ENCODE measurements around the gene HTR3A. TPM values are rescaled to one million over a fixed set of nuclear protein-coding genes. Genes with fewer than 3 reads are reported as not detected.
A peak's percentile ranks its signal among the peaks of the same experiment; 100 is the strongest.

Gene HTR3A
- total and polyA plus RNA-seq, 2 of the 13 experiments (the other 11 are each of a cell fraction or from before 2014, with no cell fraction given), result not detected

- no TSS peak for BruUV-seq (replicated peaks)
- H2AFZ ChIP-seq (ENCODE audit: low read length), result no peak overlapping the region
- FAIRE-seq (no peak), DNase-seq (ENCODE audit: low spot score) (no peak), ATAC-seq (no peak)
- in situ Hi-C loops (cut with HindIII; ENCODE audit: extremely low pct_ligation_motif_present, low pct_unique_long_range_greater_than_20kb), result no loop called here
- H3K4me2 ChIP-seq (ENCODE audit: low read depth, low read length), result no peak overlapping the region
- TF ChIP-seq CEBPB (IDR thresholded peaks at IDR 0.05; ENCODE audit: borderline replicate concordance, low read depth, low read length) (peak; percentile 28; the same call in 1 of the 2 replicates), GATAD2A (CRISPR knock-in tag; IDR thresholded peaks at IDR 0.05) (no peak), ZXDC (CRISPR knock-in tag; IDR thresholded peaks at IDR 0.05) (no peak)
- H3K4me3 ChIP-seq (replicated peaks in 1 of 3; ENCODE audit: insufficient read depth in 1 of 3, low read depth in 2 of 3, low read length in 3 of 3), result no peak overlapping the region
- H3K36me3 ChIP-seq (replicated peaks in 1 of 2; ENCODE audit: control insufficient read depth in 1 of 2, insufficient read depth in 2 of 2, low read length in 2 of 2), result no peaks in the 10 kb centered on the region
- H3K27me3 ChIP-seq (ENCODE audit: control insufficient read depth in 1 of 2, insufficient read depth in 2 of 2, low read length in 2 of 2), result peaks cover 3 to 22% of the 10 kb centered on the region in 2 experiments
- no peak overlapping the region for H3K27ac ChIP-seq (ENCODE audit: extremely low read length, insufficient read depth, low read length)
- H3K79me2 ChIP-seq (ENCODE audit: insufficient read depth, low read length), result no peaks in the 10 kb centered on the region
- CTCF ChIA-PET (ENCODE audit: low intra/inter-chr PET ratio, low total read pairs), result no interaction called here
- no peaks in the 10 kb centered on the region for H3K9me3 ChIP-seq (ENCODE audit: low read length)
- H3K9ac ChIP-seq (ENCODE audit: insufficient read depth, low read depth, low read length), result no peak overlapping the region
- WGBS (ENCODE audit: low lambda C conversion rate), result 32% methylated on average over 10 of the region's 11 CpGs
- intact Hi-C loops (cut with micrococcal nuclease; ENCODE audit: unreplicated experiment), result no loop called here
- POLR2A ChIA-PET, result no interaction called here
- no peaks in the 10 kb centered on the region for H3K4me1 ChIP-seq (ENCODE audit: insufficient read depth, low read length)
- no peaks in the 10 kb centered on the region for H4K20me1 ChIP-seq (ENCODE audit: insufficient read depth, low read length)
These were observed 52.5 kb downstream of the HTR3A start for GRCh38 chr11:114027391-114027790.

- no TSS peak for BruUV-seq (replicated peaks)
- ChIA-PET CTCF (ENCODE audit: low intra/inter-chr PET ratio, low total read pairs) (no interaction called here), POLR2A (no interaction called here)
- WGBS (ENCODE audit: low lambda C conversion rate), result 1% methylated on average over 4 of the region's 4 CpGs
- DNase-seq (ENCODE audit: low spot score), result no peak
- no peak for ATAC-seq
- Histone ChIP-seq H3K79me2 (ENCODE audit: insufficient read depth, low read length) (no peaks in the 10 kb centered on the region), H3K9ac (ENCODE audit: insufficient read depth, low read depth, low read length) (no peak overlapping the region), H3K27ac (ENCODE audit: extremely low read length, insufficient read depth, low read length) (no peak overlapping the region), H3K36me3 (replicated peaks in 1 of 2; ENCODE audit: control insufficient read depth in 1 of 2, insufficient read depth in 2 of 2, low read length in 2 of 2) (no peaks in the 10 kb centered on the region), H3K4me3 (replicated peaks in 1 of 3; ENCODE audit: insufficient read depth in 1 of 3, low read depth in 2 of 3, low read length in 3 of 3) (no peak overlapping the region), H3K9me3 (ENCODE audit: low read length) (no peaks in the 10 kb centered on the region), H3K4me1 (ENCODE audit: insufficient read depth, low read length) (no peaks in the 10 kb centered on the region), H4K20me1 (ENCODE audit: insufficient read depth, low read length) (no peaks in the 10 kb centered on the region), H3K4me2 (ENCODE audit: low read depth, low read length) (no peak overlapping the region), H2AFZ (ENCODE audit: low read length) (no peak overlapping the region), H3K27me3 (ENCODE audit: control insufficient read depth in 1 of 2, insufficient read depth in 2 of 2, low read length in 2 of 2) (peaks cover 3 to 22% of the 10 kb centered on the region in 2 experiments)
- no peak for FAIRE-seq
- intact Hi-C loops (cut with micrococcal nuclease; ENCODE audit: unreplicated experiment) (no loop called here), in situ Hi-C loops (cut with HindIII; ENCODE audit: extremely low pct_ligation_motif_present, low pct_unique_long_range_greater_than_20kb) (no loop called here)
- TF ChIP-seq CC2D1A (CRISPR knock-in tag; IDR thresholded peaks at IDR 0.05), result no peak
- TF ChIP-seq ZNF713 (CRISPR knock-in tag; IDR thresholded peaks at IDR 0.05), result no peak
- TF ChIP-seq MIER3 (CRISPR knock-in tag; IDR thresholded peaks at IDR 0.05; ENCODE audit: borderline replicate concordance), result no peak
- TF ChIP-seq MYC (CRISPR knock-in tag; IDR thresholded peaks at IDR 0.05; ENCODE audit: borderline replicate concordance), result no peak
- no peak for TF ChIP-seq ARNTL (CRISPR knock-in tag; IDR thresholded peaks at IDR 0.05)
- TF ChIP-seq KLF11 (CRISPR knock-in tag; IDR thresholded peaks at IDR 0.05), result no peak
- TF ChIP-seq ATM (IDR thresholded peaks at IDR 0.05; ENCODE audit: borderline replicate concordance), result no peak
- no peak for TF ChIP-seq ATF7-NPFF (CRISPR knock-in tag; IDR thresholded peaks at IDR 0.05; ENCODE audit: low read depth)
- no peak for TF ChIP-seq SRSF4 (IDR thresholded peaks at IDR 0.05; ENCODE audit: low read depth, low read length, poor library complexity, severe bottlenecking)
- TF ChIP-seq, protein P1, sequence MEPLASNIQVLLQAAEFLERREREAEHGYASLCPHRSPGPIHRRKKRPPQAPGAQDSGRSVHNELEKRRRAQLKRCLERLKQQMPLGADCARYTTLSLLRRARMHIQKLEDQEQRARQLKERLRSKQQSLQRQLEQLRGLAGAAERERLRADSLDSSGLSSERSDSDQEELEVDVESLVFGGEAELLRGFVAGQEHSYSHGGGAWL (CRISPR knock-in tag; IDR thresholded peaks at IDR 0.05), result no peak
- TF ChIP-seq KDM5A (IDR thresholded peaks at IDR 0.05; ENCODE audit: borderline replicate concordance, low read length), result no peak
- TF ChIP-seq, protein P2, sequence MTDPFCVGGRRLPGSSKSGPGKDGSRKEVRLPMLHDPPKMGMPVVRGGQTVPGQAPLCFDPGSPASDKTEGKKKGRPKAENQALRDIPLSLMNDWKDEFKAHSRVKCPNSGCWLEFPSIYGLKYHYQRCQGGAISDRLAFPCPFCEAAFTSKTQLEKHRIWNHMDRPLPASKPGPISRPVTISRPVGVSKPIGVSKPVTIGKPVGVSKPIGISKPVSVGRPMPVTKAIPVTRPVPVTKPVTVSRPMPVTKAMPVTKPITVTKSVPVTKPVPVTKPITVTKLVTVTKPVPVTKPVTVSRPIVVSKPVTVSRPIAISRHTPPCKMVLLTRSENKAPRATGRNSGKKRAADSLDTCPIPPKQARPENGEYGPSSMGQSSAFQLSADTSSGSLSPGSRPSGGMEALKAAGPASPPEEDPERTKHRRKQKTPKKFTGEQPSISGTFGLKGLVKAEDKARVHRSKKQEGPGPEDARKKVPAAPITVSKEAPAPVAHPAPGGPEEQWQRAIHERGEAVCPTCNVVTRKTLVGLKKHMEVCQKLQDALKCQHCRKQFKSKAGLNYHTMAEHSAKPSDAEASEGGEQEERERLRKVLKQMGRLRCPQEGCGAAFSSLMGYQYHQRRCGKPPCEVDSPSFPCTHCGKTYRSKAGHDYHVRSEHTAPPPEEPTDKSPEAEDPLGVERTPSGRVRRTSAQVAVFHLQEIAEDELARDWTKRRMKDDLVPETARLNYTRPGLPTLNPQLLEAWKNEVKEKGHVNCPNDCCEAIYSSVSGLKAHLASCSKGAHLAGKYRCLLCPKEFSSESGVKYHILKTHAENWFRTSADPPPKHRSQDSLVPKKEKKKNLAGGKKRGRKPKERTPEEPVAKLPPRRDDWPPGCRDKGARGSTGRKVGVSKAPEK (CRISPR knock-in tag; IDR thresholded peaks at IDR 0.05; ENCODE audit: borderline replicate concordance), result no peak
These were observed 53.0 kb downstream of the HTR3A start for GRCh38 chr11:114027926-114028325.

Measured in HepG2 (cell line).